Activated CD8-positive, alpha-beta memory T cell treated with anti-CD3 and anti-CD28 coated beads for 48 hours (primary cell): ENCODE results near the gene PSTK.

Source experiments
- DNase-seq, 3 experiments: peaks; one replicate each; pipeline ENCODE4 v3.0.0-alpha.2; 2020; ENCODE audit warnings: low read depth in 2 of 3, low spot score in 2 of 3

Gene PSTK

GRCh38 chr10:122990278-122990677, 10.1 kb downstream of the PSTK start:
- no peak for DNase-seq

GRCh38 chr10:122992031-122992585, 11.9 kb downstream of the PSTK start:
- DNase-seq: no peak

- DNase-seq: no peak
Measured at GRCh38 chr10:122993797-122994336, 13.7 kb downstream of the PSTK start.

GRCh38 chr10:122995936-122996335, 15.7 kb downstream of the PSTK start:
- DNase-seq: no peak

- no peak for DNase-seq
Measured at GRCh38 chr10:122997864-122998263, 17.7 kb downstream of the PSTK start.

GRCh38 chr10:122998360-122998917, 18.2 kb downstream of the PSTK start:
- no peak for DNase-seq

- no peak for DNase-seq
Measured at GRCh38 chr10:122998934-122999333, 18.7 kb downstream of the PSTK start.

GRCh38 chr10:122999347-122999746, 19.1 kb downstream of the PSTK start:
- no peak for DNase-seq

- DNase-seq: no peak
Measured at GRCh38 chr10:123000155-123000554, 20.0 kb downstream of the PSTK start.

GRCh38 chr10:123001370-123001769, 21.2 kb downstream of the PSTK start:
- no peak for DNase-seq

- DNase-seq: no peak
Measured at GRCh38 chr10:123004298-123004697, 24.1 kb downstream of the PSTK start.

- DNase-seq: no peak
Measured at GRCh38 chr10:123007558-123008354, 27.6 kb downstream of the PSTK start.

- DNase-seq: peak; percentile 67 to 86 (median 68)
Measured at GRCh38 chr10:123008355-123009104, 28.3 kb downstream of the PSTK start, which contains the start of the genes ACADSB and IKZF5. TSS of gene ACADSB (plus strand) at chr10:123009006. CDS start at chr10:123009030, 24 bp downstream. TSS of gene IKZF5 (minus strand) at chr10:123008795. CDS start at chr10:122998625, 10,170 bp downstream.

- DNase-seq: peak in 1 of 3 experiments; percentile 2
Measured at GRCh38 chr10:123009105-123009820, 29.1 kb downstream of the PSTK start.

- DNase-seq: no peak
Measured at GRCh38 chr10:123011987-123012386, 31.8 kb downstream of the PSTK start.

GRCh38 chr10:123013456-123014419, 33.5 kb downstream of the PSTK start:
- DNase-seq: no peak

- DNase-seq: no peak
Measured at GRCh38 chr10:123014772-123015171, 34.6 kb downstream of the PSTK start.

GRCh38 chr10:123016228-123016627, 36.0 kb downstream of the PSTK start:
- no peak for DNase-seq

- DNase-seq: no peak
Measured at GRCh38 chr10:123017421-123018165, 37.4 kb downstream of the PSTK start.
